Omental fat pad (tissue), 4 donors: ENCODE results near the gene PLG. TPM values are rescaled to one million over a fixed set of nuclear protein-coding genes. Genes with fewer than 3 reads are reported as not detected.
"Not testable (repeated sequence)": the region's sequence is repeated elsewhere in the genome, so short reads cannot be mapped to it uniquely, and the experiment has no call there.

ENCODE experiments used
- ATAC-seq: fragments of 150-250 bp; one replicate; pipeline ENCODE4 v1.9.1; 2016; ENCODE audit warnings: mild to moderate bottlenecking, moderate library complexity; ENCODE audit not compliant: low FRiP score
- DNase-seq: peaks from one replicate; pipeline ENCODE4 v3.0.0-alpha.2; 2019; ENCODE audit warnings: low spot score
- CTCF ChIP-seq, 3 donors: fragments of 450-650 bp; IDR thresholded peaks; one replicate each; pipeline ENCODE4 v1.5.1; 2016 to 2017; ENCODE audit warnings: antibody characterized with exemption in 3 of 3, mild to moderate bottlenecking in 3 of 3, moderate library complexity in 2 of 3
- total RNA-seq, 4 donors: library from RNA; depleted of rRNA; stranded (reverse); fragments of >200 nt; gene quantifications; one replicate each; pipeline ENCODE4 v1.1.0, GENCODE V29; 2016

Gene PLG
- total RNA-seq, 4 donors from 2014 or later = not detected

- DNase-seq (no peak), ATAC-seq (no peak)
- TF ChIP-seq CTCF (IDR thresholded peaks at IDR 0.05) = no peak
Observed at GRCh38 chr6:160783741-160784140, 81.7 kb downstream of the PLG start.

DNA sequence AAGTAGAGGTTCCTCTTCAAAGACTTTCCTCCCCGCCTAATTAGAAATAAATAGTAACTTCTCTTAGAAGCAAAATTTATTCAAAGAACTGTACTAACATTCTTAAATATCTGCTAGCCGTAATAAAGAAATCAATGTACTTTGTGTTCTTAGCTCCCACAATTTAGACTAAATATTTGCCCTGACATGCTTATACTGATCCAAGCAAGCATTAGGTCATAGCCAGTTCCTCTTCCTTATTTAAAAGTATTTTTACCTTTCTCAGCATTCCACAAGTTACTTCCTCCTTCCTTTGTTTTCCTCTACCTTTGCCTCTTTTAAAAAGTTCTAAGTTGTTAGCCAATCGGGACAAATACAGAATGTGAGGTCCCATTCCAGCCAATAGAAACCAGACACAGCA is 86.1 kb downstream of the PLG start:
- ATAC-seq, DNase-seq: not testable (repeated sequence)

- ATAC-seq = no peak
- no peak for TF ChIP-seq CTCF (IDR thresholded peaks at IDR 0.05)
Observed at GRCh38 chr6:160788806-160789205, 86.8 kb downstream of the PLG start.

DNA sequence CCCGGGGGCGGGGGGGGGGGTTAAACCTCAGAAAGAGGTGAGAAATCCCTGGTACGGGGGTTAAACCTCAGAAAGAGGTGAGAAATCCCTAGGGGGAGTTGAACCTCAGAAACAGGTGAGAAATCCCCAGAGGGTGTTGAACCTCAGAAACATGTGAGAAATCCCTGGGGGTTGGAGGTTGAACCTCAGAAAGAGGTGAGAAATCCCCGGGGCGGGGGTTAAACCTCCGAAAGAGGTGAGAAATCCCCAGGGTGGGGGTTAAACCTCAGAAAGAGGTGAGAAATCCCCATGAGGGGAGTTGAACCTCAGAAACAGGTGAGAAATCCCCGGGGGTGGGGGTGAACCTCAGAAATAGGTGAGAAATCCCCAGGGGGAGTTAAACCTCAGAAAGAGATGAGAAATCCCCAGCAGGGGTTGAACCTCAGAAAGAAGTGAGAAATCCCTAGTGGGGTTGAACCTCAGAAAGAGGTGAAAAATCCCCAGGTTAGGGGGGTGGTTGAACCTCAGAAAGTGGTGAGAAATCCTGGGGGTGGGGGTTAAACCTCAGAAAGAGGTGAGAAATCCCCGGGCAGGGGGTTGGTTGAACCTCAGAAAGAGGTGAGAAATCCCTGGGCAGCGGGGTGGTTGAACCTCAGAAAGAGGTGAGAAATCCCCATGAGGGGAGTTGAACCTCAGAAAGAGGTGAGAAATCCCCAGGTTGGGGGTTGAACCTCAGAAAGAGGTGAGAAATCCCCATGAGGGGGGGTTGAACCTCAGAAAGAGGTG is 87.4 kb downstream of the PLG start:
- no peak for TF ChIP-seq CTCF (IDR thresholded peaks at IDR 0.05)
- DNase-seq (no peak), ATAC-seq (no peak)

More at GRCh38 chr6:160788806-160789205, 86.8 kb downstream of the PLG start:
- no peak for DNase-seq

GRCh38 chr6:160790028-160790792 is 88.2 kb downstream of the PLG start:
- DNase-seq (no peak), ATAC-seq (no peak)
- no peak for TF ChIP-seq CTCF (IDR thresholded peaks at IDR 0.05)

DNA sequence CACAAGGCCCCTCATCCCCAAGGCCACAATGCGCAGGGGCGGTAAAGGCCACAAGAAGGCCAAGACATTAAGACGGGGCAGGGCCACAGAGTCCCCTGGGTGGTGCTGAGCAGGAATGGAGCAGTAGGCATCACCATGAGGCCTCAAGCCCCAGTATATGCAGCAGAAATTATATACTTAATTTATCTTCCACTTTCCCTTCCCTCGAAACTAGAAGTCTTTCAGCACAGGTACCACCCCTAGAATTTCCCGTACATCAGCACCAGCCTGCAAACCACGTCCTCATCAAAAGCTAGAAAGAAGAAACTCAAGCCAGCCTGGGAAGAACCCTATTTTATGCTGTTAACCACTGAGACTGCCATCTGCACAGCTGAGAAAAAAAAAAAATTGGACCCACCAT is 89.4 kb downstream of the PLG start:
- no peak for ATAC-seq
- no peak for DNase-seq
- TF ChIP-seq CTCF (IDR thresholded peaks at IDR 0.05) = no peak

- no peak for DNase-seq
- ATAC-seq = no peak
- no peak for TF ChIP-seq CTCF (IDR thresholded peaks at IDR 0.05)
Observed at GRCh38 chr6:160791981-160792418, 90.0 kb downstream of the PLG start.
